Colon (tissue), 2 donors: ENCODE data around the gene MYH14.
"Not testable (repeated sequence)": the region's sequence is repeated elsewhere in the genome, so short reads cannot be mapped to it uniquely, and the experiment has no call there.

ENCODE experiments used
- FAIRE-seq: peaks from 2 replicates; lab custom pipeline; 2012; peaks lifted over from hg19 to GRCh38; lab: Jason Lieb, UNC
- donor health status: control.
- donor health status: control.

The MYH14 gene

GRCh38 chr19:50320051-50320450 is 116.6 kb downstream of the MYH14 start:
- no peak for FAIRE-seq

DNA sequence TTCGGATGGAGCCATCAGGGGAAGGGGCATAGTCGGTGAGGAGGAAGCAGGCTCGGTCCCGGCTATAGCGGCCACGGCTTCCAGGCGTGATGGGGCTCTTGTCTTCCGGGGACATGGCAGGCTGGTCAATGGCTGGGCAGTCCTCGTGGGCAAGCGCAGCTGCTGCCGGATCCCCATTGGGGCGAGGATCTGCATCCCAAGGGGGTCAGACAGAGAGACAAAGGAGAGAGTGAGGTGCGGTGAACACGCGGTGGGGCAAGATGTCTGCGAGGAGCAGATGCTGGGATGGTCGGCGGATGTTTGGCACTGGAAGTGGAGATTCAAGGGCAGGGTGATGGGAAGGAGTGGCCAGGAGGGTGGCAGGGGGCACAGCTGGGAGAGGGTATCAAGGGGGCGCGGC is 117.2 kb downstream of the MYH14 start:
- FAIRE-seq, result no peak

DNA sequence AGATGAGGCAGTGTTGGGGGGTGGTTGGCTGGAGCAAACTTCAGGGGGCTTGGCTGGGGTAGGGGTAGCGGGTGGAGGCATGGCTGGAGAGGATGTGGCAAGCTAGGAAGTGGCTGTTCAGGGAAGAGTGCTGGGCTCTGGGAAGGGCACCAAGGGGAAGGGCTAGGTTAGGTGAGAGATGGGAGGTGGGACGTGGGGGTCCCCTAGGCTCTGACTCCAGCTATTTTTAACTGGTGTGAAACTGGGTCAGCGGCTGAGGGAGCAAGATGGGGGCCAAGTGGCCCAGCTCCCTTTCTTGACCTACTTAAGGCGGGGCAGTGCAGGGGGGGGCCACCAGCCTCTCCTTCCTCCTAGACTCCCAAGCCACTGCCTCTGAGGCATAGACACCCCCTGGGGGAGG is 118.4 kb downstream of the MYH14 start:
- no peak for FAIRE-seq

DNA sequence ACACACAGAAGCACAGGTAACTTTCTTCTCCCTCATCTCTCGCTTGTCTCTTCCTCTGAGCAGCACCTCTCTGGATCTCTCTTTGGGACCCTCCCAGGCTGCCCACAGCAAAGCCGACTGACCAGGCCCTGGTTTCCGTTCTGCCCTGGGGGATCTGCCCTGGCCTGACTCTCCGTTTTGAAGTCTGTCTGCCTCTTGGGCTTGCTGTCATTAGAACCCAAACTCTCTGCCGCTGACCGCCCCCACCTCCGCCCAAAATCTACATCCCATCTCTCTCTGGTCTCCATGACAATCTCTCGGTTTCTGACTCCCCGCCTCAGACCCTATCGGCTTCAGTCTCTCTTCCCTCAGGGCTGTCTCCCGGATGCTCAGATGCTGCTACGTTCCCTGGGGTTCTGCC is 118.8 kb downstream of the MYH14 start:
- no peak for FAIRE-seq

- FAIRE-seq, result no peak
These were observed 119.7 kb downstream of the MYH14 start for GRCh38 chr19:50322931-50323781.

DNA sequence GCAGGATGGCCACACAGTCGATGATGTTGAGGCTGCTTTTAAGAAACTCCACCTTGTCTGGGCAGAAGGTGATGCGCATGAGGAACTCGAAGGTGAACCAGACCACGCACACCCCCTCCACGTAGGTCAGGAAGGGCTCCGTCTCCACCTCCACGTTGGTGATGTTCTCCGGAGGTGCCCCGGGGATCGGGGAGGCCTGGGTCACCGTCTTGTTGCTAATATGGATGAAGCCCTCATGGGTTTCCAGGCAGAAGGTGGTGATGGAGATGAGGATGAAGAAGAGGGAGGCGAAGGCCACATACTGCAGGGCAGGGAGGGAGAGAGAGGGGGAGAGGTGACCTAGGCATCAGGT is 120.3 kb downstream of the MYH14 start:
- no peak for FAIRE-seq

DNA sequence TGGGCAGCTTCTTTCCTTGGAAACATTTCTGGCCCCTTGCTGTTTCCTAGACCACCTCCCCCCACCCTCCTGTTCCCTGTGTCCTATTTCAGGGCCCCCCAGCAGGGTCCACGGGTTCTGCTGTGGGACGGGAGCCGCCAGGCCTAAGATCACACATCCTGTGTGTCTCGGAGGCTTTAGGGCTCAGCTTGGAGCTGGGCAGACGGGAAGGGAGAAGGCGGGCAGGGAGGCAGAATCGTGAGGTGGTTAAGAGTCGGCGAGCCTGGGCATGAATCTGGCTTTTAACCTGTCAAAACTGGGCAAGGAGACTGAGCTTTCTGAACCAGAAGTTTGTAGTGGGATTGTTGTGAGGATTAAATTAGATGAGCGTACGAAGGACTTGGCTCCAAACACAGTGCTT is 120.9 kb downstream of the MYH14 start:
- FAIRE-seq, result no peak

DNA sequence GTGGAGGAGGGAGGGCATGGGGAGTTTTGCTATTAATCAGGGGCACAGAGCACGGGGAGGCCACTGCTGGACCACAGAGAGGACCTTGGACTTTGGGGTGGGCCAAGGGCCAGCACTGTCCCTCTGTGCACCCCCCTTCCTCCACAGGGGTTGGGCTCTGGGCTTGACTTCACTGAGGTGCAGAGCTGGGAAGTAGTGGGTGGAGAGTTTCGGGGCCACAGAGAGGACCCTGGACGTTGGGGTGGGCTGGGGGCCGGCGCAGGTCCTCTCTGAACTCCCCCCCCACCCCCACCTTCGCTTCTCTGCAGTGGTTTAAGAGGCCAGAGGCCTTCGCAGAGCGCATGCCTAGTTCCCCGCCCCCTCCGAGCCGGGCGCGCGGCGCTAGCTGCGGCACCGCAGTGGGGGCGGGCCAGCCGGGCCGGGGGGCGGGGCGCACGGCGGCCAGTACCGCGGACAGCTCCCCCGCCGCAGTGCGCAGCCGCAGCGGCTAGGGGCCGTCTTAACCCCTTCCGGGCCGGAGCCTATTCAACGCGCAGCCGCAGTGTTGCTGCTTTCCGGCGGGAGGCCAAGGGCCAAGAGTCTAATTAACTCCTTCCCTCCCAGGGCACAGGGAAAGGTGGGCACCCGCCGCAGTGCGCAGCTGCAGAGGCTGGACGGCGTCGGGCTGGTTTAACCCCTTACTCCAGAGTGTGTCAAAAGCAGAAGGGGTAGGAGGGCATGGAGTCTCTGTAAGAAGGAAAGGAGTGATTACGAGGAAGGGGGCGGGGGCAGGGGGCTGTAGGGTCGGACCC is 122.1 kb downstream of the MYH14 start:
- no peak for FAIRE-seq

DNA sequence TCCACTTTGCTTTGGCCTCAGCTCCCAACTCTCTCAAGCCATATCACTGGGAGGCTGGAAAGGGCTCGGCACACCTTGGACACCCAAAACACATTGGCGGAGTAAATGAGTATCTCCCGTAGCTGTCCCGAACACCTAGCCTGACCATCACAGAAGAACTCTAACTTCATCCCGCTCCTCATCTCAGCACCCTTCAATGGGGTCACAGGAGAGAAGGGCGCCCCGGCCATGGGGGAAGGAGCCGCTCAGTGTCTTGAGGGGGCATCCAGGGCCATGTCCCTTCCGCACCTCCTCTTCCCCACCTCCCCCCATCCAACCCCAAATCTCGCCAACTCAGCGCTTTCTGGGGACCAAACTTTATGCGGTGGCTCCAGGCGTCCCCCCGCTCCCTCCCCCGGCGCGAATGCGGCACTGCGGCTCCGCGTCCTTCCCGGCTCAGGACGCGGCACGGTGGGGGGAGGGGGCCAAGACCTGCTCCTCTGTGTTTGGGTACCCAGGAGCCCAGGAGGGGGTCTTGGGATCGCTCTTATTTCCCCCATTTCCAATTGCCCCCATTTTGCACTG is 122.8 kb downstream of the MYH14 start:
- no peak for FAIRE-seq

DNA sequence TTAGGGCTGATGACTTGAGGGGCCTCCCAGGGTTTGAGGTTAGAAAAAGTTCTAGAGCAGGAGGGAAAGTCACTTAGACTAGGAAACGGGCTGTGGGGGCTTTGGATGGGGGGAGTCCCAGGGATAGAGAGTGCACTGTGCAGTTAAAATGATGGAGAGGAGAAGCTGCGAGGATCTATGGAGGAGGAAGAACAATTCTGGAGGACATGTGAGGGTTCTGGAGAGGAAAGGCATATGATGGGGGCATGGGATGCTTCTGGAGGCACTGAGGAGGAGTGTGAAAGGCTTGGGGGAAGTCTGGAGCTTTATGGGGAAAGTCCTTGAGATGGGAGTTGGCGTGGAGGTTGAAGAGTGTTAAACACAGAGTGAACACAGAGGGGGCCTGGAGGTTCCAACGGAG is 123.6 kb downstream of the MYH14 start:
- FAIRE-seq, result no peak

GRCh38 chr19:50327461-50328223 is 124.2 kb downstream of the MYH14 start:
- no peak for FAIRE-seq

GRCh38 chr19:50328224-50328872 is 124.9 kb downstream of the MYH14 start:
- FAIRE-seq, result no peak

DNA sequence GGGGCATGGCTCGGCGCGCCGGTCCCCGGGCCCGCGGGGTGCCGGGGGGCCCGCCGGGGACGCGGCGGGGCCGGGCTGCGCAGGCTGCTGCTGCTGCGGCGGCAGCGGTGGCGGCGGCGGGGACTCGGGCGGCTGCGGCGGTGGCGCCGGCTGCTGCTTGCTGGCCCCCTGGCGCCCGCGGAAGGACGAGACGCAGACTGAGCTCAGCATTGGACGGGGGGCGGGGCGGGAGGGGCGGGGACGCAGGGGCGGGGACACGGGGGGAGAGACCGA is 125.4 kb downstream of the MYH14 start:
- FAIRE-seq, result no peak

- FAIRE-seq, result no peak
These were observed 125.9 kb downstream of the MYH14 start, which contains the start of gene KCNC3 for GRCh38 chr19:50329146-50329925. KCNC3 (minus strand) TSS chr19:50329377; CDS start chr19:50329082, 295 bp downstream.

- FAIRE-seq, result not testable (repeated sequence)
These were observed 126.5 kb downstream of the MYH14 start for GRCh38 chr19:50329926-50330294.

- no peak for FAIRE-seq
These were observed 127.1 kb downstream of the MYH14 start for GRCh38 chr19:50330365-50331078.

- FAIRE-seq, result no peak
These were observed 128.0 kb downstream of the MYH14 start for GRCh38 chr19:50331221-50331993.

GRCh38 chr19:50331994-50332243 is 128.5 kb downstream of the MYH14 start:
- FAIRE-seq, result no peak

DNA sequence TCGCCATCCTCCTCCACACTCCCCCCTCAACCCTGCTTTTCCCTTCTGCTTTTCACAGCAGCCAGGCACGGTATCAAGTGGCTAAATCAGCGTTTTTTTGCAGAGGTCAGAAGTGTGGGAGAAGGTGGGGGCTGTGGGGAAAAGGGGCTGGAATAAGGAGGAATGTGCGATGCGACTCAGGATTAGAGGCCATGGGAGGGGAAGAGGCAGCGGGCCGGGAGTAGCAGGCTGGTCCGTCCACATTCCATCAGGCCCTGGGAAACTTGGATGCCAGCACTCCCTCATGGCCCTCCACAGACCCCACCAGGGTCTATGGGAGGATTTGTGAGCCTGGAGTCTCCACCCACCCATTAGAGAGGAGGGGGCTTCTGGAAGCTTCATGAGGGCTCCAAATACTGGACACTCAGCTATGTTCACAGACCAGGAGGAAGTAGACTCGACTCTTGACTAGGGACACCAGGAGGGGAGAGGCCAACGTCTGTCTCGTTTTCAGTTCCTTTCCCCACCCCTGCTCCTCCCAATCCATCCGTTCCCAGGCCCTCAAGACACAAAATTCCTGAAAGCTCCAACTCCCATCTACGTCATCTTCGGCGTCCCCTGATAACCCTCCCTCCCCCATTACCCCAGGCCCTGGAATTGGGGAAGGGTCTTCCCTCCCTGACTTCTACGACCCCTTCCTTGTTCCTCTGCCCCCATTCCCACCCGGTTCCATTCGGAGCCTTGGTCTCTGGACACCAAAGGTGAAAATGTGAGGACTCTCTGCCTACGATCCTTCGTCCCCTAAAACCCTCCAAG is 129.0 kb downstream of the MYH14 start:
- FAIRE-seq, result no peak
